OCI-LY3 (cell line): Measurements from ENCODE around the gene HS6ST2.

Source experiments
- H2AFZ ChIP-seq: fragments of 200-600, 300-600 bp; shearing (Covaris generic); 2 replicates; pipeline ENCODE4 v1.6.0; 2014; ENCODE audit warnings: antibody characterized with exemption, low read depth, low read length
- H3K27ac ChIP-seq: fragments of 200-600, 300-600 bp; sonication (generic); 2 replicates; pipeline ENCODE4 v1.5.1; 2014; ENCODE audit warnings: mild to moderate bottlenecking, low read length, moderate library complexity, mixed read lengths
- H3K27me3 ChIP-seq: fragments of 200-600, 300-600 bp; sonication (generic); 2 replicates; pipeline ENCODE4 v1.6.1; 2014; ENCODE audit warnings: low read depth, low read length, mixed read lengths
- H3K36me3 ChIP-seq: fragments of 200-600, 300-600 bp; sonication (generic); replicated peaks from 2 replicates; pipeline ENCODE3; 2014; ENCODE audit warnings: low read depth, low read length, mixed read lengths
- H3K4me1 ChIP-seq: fragments of 300-600, 200-600 bp; sonication (generic); 2 replicates; pipeline ENCODE4 v1.6.1; 2014; ENCODE audit warnings: low read length, mixed read lengths
- H3K4me2 ChIP-seq: fragments of 200-600, 300-600 bp; sonication (generic); 2 replicates; pipeline ENCODE4 v1.6.1; 2014; ENCODE audit warnings: low read length, mixed read lengths
- H3K4me3 ChIP-seq: fragments of 300-600, 200-600 bp; sonication (generic); 2 replicates; pipeline ENCODE4 v1.5.1; 2014; ENCODE audit warnings: antibody characterized with exemption, mild to moderate bottlenecking, low read length, moderate library complexity
- H3K79me2 ChIP-seq: fragments of 300-600, 200-600 bp; shearing (Covaris generic); 2 replicates; pipeline ENCODE4 v1.6.1; 2014; ENCODE audit warnings: mild to moderate bottlenecking, low read length, mixed read lengths
- H3K9ac ChIP-seq: fragments of 300-600, 200-600 bp; shearing (Covaris generic); 2 replicates; pipeline ENCODE4 v1.6.0; 2014; ENCODE audit warnings: mild to moderate bottlenecking, low read length, moderate library complexity
- H3K9me3 ChIP-seq: fragments of 200-600, 300-600 bp; shearing (Covaris generic); 2 replicates; pipeline ENCODE4 v1.6.1; 2014; ENCODE audit warnings: low read length, mixed read lengths; ENCODE audit not compliant: insufficient read depth
- H4K20me1 ChIP-seq: fragments of 200-600, 300-600 bp; sonication (generic); 2 replicates; pipeline ENCODE4 v1.6.1; 2016; ENCODE audit warnings: low read length, mixed read lengths; ENCODE audit not compliant: insufficient read depth
- EZH2phosphoT487 ChIP-seq: fragments of 200-600 bp; shearing (Covaris generic); IDR thresholded peaks from 2 replicates; pipeline ENCODE4 v1.6.1; 2018; ENCODE audit warnings: antibody characterized with exemption, mixed run types, low read depth
- TF ChIP-seq, protein P1 (sequence below): fragments of 200-600, 300-600 bp; sonication (generic); IDR thresholded peaks from 2 replicates; pipeline ENCODE4 v1.5.1; 2014; ENCODE audit warnings: antibody characterized with exemption, low read length, low read depth

The HS6ST2 gene

DNA sequence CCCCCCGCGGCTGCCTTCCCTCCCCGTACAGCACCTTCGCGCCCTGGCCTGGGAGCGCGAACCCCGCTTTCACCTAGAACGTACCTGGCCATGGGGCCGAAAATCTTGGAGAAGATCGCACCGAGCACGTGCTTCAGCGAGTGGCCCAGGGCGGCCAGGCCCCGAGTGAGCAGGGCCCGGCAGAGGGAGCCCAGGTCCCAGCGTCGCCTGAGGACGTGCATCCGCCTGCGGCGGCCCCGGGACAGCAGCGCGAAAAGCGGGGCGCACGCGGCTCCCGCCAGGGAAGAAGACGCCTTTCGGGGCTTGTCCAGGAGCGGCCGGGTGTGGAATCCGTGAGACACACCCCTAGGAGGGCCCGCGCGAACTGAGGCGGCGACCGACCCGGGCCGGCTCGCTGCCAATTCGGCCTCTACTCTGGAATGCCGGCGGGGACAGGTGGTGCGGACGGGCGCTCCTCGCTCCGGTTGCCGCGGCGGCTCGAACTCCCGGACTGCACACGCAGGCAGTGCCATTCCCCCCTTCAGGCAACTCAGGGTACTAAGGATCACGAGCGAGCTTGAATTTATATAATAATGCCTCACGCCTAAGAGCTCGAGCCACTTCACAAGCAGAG, at the start of gene HS6ST2:
Gene HS6ST2 (minus strand): TSS at position 539 of the 613 bp plus-strand sequence.
- Histone ChIP-seq H3K27ac (no peak within 1 kb of the TSS), H3K9ac (no peak within 1 kb of the TSS), H3K79me2 (no peaks in the 10 kb centered on the region), H4K20me1 (no peaks in the 10 kb centered on the region), H3K4me3 (no peak within 1 kb of the TSS), H3K4me2 (no peak within 1 kb of the TSS), H3K36me3 (no peaks in the 10 kb centered on the region), H3K4me1 (peaks cover 10% of the 10 kb centered on the region), H3K9me3 (no peaks in the 10 kb centered on the region), H3K27me3 (no peaks in the 10 kb centered on the region), H2AFZ (no peak within 1 kb of the TSS)
- TF ChIP-seq, protein P1, sequence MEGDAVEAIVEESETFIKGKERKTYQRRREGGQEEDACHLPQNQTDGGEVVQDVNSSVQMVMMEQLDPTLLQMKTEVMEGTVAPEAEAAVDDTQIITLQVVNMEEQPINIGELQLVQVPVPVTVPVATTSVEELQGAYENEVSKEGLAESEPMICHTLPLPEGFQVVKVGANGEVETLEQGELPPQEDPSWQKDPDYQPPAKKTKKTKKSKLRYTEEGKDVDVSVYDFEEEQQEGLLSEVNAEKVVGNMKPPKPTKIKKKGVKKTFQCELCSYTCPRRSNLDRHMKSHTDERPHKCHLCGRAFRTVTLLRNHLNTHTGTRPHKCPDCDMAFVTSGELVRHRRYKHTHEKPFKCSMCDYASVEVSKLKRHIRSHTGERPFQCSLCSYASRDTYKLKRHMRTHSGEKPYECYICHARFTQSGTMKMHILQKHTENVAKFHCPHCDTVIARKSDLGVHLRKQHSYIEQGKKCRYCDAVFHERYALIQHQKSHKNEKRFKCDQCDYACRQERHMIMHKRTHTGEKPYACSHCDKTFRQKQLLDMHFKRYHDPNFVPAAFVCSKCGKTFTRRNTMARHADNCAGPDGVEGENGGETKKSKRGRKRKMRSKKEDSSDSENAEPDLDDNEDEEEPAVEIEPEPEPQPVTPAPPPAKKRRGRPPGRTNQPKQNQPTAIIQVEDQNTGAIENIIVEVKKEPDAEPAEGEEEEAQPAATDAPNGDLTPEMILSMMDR = no peak

DNA sequence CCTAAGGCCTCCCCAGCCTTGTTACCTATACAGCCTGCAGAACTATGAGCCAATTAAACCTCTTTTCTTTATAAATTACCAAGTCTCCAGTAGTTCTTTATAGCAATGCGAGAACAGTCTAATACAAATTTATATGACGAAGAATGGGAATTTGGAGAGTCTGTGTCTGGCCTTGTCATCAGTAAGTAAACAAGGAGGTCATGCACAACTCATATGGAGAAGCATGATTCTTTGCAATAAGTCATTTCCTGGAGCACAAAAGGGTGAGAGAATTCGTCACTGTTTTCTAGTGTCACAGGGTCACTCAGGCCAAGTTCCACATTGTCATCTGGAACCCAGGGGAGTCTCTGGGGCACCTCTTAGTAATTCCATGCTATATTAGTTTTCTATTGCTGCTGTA, 49.0 kb upstream of the HS6ST2 start:
- H2AFZ ChIP-seq = no peak overlapping the region
- no peaks in the 10 kb centered on the region for H3K4me1 ChIP-seq
- TF ChIP-seq, protein P1 = no peak
- no peak for TF ChIP-seq EZH2phosphoT487
- H3K79me2 ChIP-seq = no peaks in the 10 kb centered on the region
- no peak overlapping the region for H3K27ac ChIP-seq
- H4K20me1 ChIP-seq = no peaks in the 10 kb centered on the region
- no peak overlapping the region for H3K4me2 ChIP-seq
- no peaks in the 10 kb centered on the region for H3K27me3 ChIP-seq
- no peak overlapping the region for H3K4me3 ChIP-seq
- H3K9me3 ChIP-seq = no peaks in the 10 kb centered on the region
- no peaks in the 10 kb centered on the region for H3K36me3 ChIP-seq
- no peak overlapping the region for H3K9ac ChIP-seq

DNA sequence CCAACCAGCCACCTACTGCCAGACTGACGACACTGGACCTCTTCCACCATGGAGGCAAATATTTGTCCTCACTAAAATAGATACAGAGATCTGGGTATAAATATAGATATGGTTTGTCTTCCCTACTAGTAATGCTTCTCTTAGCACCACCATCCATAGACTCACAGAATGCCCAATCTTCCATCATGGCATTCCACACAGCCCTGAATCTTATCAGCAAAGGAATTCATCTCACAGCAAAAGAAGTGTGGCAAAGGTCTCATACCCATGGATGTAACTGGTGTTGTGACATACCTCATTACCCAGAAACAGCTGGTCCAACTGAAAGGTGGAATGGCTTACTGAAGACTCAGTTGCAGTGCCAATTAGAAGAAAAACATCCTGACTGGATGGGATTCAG, 47.2 kb upstream of the HS6ST2 start:
- Histone ChIP-seq H3K9me3 (no peaks in the 10 kb centered on the region), H3K4me1 (no peaks in the 10 kb centered on the region), H3K27ac (no peak overlapping the region), H3K4me3 (no peak overlapping the region), H3K79me2 (no peaks in the 10 kb centered on the region), H2AFZ (no peak overlapping the region), H4K20me1 (no peaks in the 10 kb centered on the region), H3K4me2 (no peak overlapping the region), H3K36me3 (no peaks in the 10 kb centered on the region), H3K27me3 (no peaks in the 10 kb centered on the region), H3K9ac (no peak overlapping the region)
- TF ChIP-seq, protein P1 = no peak
- no peak for TF ChIP-seq EZH2phosphoT487

DNA sequence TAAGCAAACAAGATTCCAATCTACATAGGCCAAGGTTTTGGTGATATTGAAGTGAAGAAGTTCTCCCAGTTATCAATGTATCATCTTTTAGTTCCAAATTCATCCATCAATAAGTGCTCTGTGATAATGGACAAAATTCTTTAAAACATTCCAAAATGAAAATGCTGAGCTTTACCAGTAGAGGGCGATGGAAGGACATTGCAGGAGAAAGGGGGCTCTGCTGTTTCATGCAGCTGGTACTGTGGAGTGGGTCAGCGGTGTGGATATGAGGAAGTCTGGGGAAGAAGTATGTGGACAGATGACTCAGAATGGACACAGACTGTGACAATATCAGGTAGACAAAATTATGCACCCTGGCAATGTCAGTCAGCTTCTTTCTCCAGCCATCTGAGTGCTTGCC, 46.6 kb upstream of the HS6ST2 start:
- Histone ChIP-seq H2AFZ (no peak overlapping the region), H3K27ac (no peak overlapping the region), H4K20me1 (no peaks in the 10 kb centered on the region), H3K9me3 (no peaks in the 10 kb centered on the region), H3K4me2 (no peak overlapping the region), H3K4me1 (no peaks in the 10 kb centered on the region), H3K79me2 (no peaks in the 10 kb centered on the region), H3K36me3 (no peaks in the 10 kb centered on the region), H3K27me3 (no peaks in the 10 kb centered on the region), H3K4me3 (no peak overlapping the region), H3K9ac (no peak overlapping the region)
- TF ChIP-seq EZH2phosphoT487 = no peak
- TF ChIP-seq, protein P1 = peak; percentile 69
